H9 (cell line): Measurements from ENCODE around the gene UNC119. TPM values are rescaled to one million over a fixed set of nuclear protein-coding genes. Genes with fewer than 3 reads are reported as not detected.

Source experiments
- DNase-seq: peaks from one replicate; pipeline ENCODE4 v3.0.0-alpha.2; 2017
- H2AFZ ChIP-seq: one replicate; pipeline ENCODE4 v1.6.1; 2013; ENCODE audit warnings: mild to moderate bottlenecking, low read length, control low read depth, moderate library complexity
- H2AK5ac ChIP-seq: 2 replicates; pipeline ENCODE4 v1.6.1; 2013; ENCODE audit warnings: low read length, control low read depth, mixed read lengths; ENCODE audit not compliant: insufficient read length
- H2BK120ac ChIP-seq: one replicate; pipeline ENCODE4 v1.6.1; 2013; ENCODE audit warnings: low read depth, mild to moderate bottlenecking, low read length, control low read depth, inconsistent platforms; ENCODE audit not compliant: poor library complexity, severe bottlenecking
- H2BK12ac ChIP-seq: 2 replicates; pipeline ENCODE4 v1.6.1; 2013; ENCODE audit warnings: low read length, control low read depth, mixed read lengths, low read depth; ENCODE audit not compliant: insufficient read length
- H2BK15ac ChIP-seq: 2 replicates; pipeline ENCODE4 v1.6.1; 2013; ENCODE audit warnings: low read depth, low read length, control low read depth
- H2BK20ac ChIP-seq: one replicate; pipeline ENCODE4 v1.6.1; 2013; ENCODE audit warnings: low read depth, mild to moderate bottlenecking, low read length, control low read depth, inconsistent platforms; ENCODE audit not compliant: poor library complexity, severe bottlenecking
- H2BK5ac ChIP-seq: 2 replicates; pipeline ENCODE4 v1.6.1; 2013; ENCODE audit warnings: low read length, control low read depth, mixed read lengths; ENCODE audit not compliant: insufficient read length
- H3K14ac ChIP-seq: 2 replicates; pipeline ENCODE4 v1.6.1; 2013; ENCODE audit warnings: low read length, control low read depth; ENCODE audit not compliant: insufficient read depth
- H3K18ac ChIP-seq: 2 replicates; pipeline ENCODE4 v1.6.1; 2013; ENCODE audit warnings: low read depth, mild to moderate bottlenecking, mixed read lengths, low read length, control low read depth; ENCODE audit not compliant: insufficient read length
- H3K23ac ChIP-seq: 2 replicates; pipeline ENCODE4 v1.6.1; 2013; ENCODE audit warnings: low read length, control low read depth, mixed read lengths, low read depth; ENCODE audit not compliant: insufficient read length
- H3K23me2 ChIP-seq: 2 replicates; pipeline ENCODE4 v1.6.1; 2013; ENCODE audit warnings: low read depth, mild to moderate bottlenecking, mixed read lengths, low read length, control low read depth; ENCODE audit not compliant: insufficient read length, poor library complexity, severe bottlenecking
- H3K27ac ChIP-seq: 2 replicates; pipeline ENCODE4 v1.5.1; 2013; ENCODE audit warnings: low read length, control low read depth, mixed read lengths, low read depth; ENCODE audit not compliant: insufficient read length
- H3K27me3 ChIP-seq: 2 replicates; pipeline ENCODE4 v1.6.1; 2013; ENCODE audit warnings: low read length, control low read depth, inconsistent platforms; ENCODE audit not compliant: insufficient read depth
- H3K4ac ChIP-seq: 2 replicates; pipeline ENCODE4 v1.6.1; 2013; ENCODE audit warnings: low read depth, mild to moderate bottlenecking, control low read depth, inconsistent platforms, low read length, moderate library complexity
- H3K4me1 ChIP-seq: 2 replicates; pipeline ENCODE4 v1.6.1; 2013; ENCODE audit warnings: low read length, control low read depth, inconsistent platforms; ENCODE audit not compliant: insufficient read depth
- H3K4me2 ChIP-seq: 2 replicates; pipeline ENCODE4 v1.6.1; 2013; ENCODE audit warnings: low read length, control low read depth, mixed read lengths; ENCODE audit not compliant: insufficient read length, insufficient read depth
- H3K56ac ChIP-seq: 2 replicates; pipeline ENCODE4 v1.6.1; 2013; ENCODE audit warnings: low read depth, mild to moderate bottlenecking, mixed read lengths, low read length, control low read depth; ENCODE audit not compliant: insufficient read length
- H3K79me1 ChIP-seq: 2 replicates; pipeline ENCODE4 v1.6.1; 2013; ENCODE audit warnings: low read depth, mild to moderate bottlenecking, moderate library complexity, low read length, control low read depth, inconsistent platforms; ENCODE audit not compliant: insufficient read depth, poor library complexity, severe bottlenecking
- H3K79me2 ChIP-seq: 2 replicates; pipeline ENCODE4 v1.6.1; 2013; ENCODE audit warnings: low read length, control low read depth, inconsistent platforms; ENCODE audit not compliant: insufficient read depth
- H3K9ac ChIP-seq: 2 replicates; pipeline ENCODE4 v1.6.1; 2013; ENCODE audit warnings: low read length, control low read depth, mixed read lengths; ENCODE audit not compliant: insufficient read length; ENCODE audit errors: extremely low read depth
- H3K9me3 ChIP-seq: one replicate; pipeline ENCODE4 v1.6.1; 2013; ENCODE audit warnings: low read depth, low read length, inconsistent platforms; ENCODE audit not compliant: control insufficient read depth
- H3T11ph ChIP-seq: one replicate; pipeline ENCODE4 v1.6.1; 2013; ENCODE audit warnings: mild to moderate bottlenecking, low read length, control low read depth, inconsistent platforms
- H4K20me1 ChIP-seq: one replicate; pipeline ENCODE4 v1.6.1; 2013; ENCODE audit not compliant: control insufficient read depth, insufficient read length, insufficient read depth
- H4K5ac ChIP-seq: 2 replicates; pipeline ENCODE4 v1.6.1; 2013; ENCODE audit warnings: low read depth, mild to moderate bottlenecking, mixed read lengths, low read length, control low read depth; ENCODE audit not compliant: insufficient read length
- H4K8ac ChIP-seq: replicated peaks from 2 replicates; pipeline ENCODE4 v1.6.1; 2013; ENCODE audit warnings: low read length, control low read depth, mixed read lengths, low read depth; ENCODE audit not compliant: insufficient read length
- H4K91ac ChIP-seq: 2 replicates; pipeline ENCODE4 v1.6.1; 2013; ENCODE audit warnings: low read depth, mild to moderate bottlenecking, moderate library complexity, mixed read lengths, low read length, control low read depth; ENCODE audit not compliant: insufficient read length
- H3K27ac Mint-ChIP-seq, 3 experiments: 2 replicates in 2 of 3; 3 replicates in 1 of 3; pipeline ENCODE4 v1.8.0; 2020 to 2021; ENCODE audit warnings: mixed read lengths in 3 of 3, mild to moderate bottlenecking in 1 of 3, moderate library complexity in 1 of 3
- H3K27me3 Mint-ChIP-seq: 2 replicates; pipeline ENCODE4 v1.8.0; 2021; ENCODE audit warnings: low read depth, mild to moderate bottlenecking, moderate library complexity, mixed read lengths
- H3K36me3 Mint-ChIP-seq, 3 experiments: 2 replicates in 2 of 3; 3 replicates in 1 of 3; pipeline ENCODE4 v1.8.0; 2020 to 2021; ENCODE audit warnings: low read depth in 3 of 3, mixed read lengths in 3 of 3; ENCODE audit not compliant: insufficient read depth in 1 of 3
- H3K4me1 Mint-ChIP-seq, 2 experiments: 2 replicates each; pipeline ENCODE4 v1.8.0; 2020; ENCODE audit warnings: mixed read lengths in 2 of 2
- H3K4me3 Mint-ChIP-seq, 2 experiments: 2 replicates in 1 of 2; 3 replicates in 1 of 2; pipeline ENCODE4 v1.8.0; 2020 to 2021; ENCODE audit warnings: mild to moderate bottlenecking in 2 of 2, mixed read lengths in 2 of 2, moderate library complexity in 1 of 2
- H3K9me3 Mint-ChIP-seq, 2 experiments: 2 replicates in 1 of 2; 3 replicates in 1 of 2; pipeline ENCODE4 v1.8.0; 2020; ENCODE audit warnings: mild to moderate bottlenecking in 2 of 2, mixed read lengths in 2 of 2, moderate library complexity in 1 of 2
- CTCF ChIP-seq: fragments of 200-600 bp; sonication (generic); conservative IDR thresholded peaks from 3 replicates; pipeline ENCODE4 v1.8.0; 2021; ENCODE audit warnings: antibody characterized with exemption, mild to moderate bottlenecking
- WGBS: extraction: QIAGEN DNeasy Blood & Tissue Kit; methylation state at CpG from one replicate; pipeline ENCODE4 v1.1.7; 2013; ENCODE audit warnings: missing lambda C conversion rate, low lambda C conversion rate, mixed read lengths; ENCODE audit not compliant: insufficient read length; ENCODE audit errors: extremely low coverage; 5-methylcytosine and 5-hydroxymethylcytosine counted together
- total RNA-seq: library from RNA; stranded (reverse); gene quantifications from 2 replicates; pipeline ENCODE4 v1.2.1, GENCODE V29; 2021

The UNC119 gene
- total RNA-seq, 1 experiment from 2014 or later, result 36.9 TPM

- no peak overlapping the region for H3K27ac ChIP-seq
- no peak overlapping the region for H4K91ac ChIP-seq
- no peak overlapping the region for H2BK12ac ChIP-seq
- H3T11ph ChIP-seq, result no peak overlapping the region
- Mint-ChIP-seq H3K36me3 (peaks cover 21 to 59% (median 31%) of the 10 kb centered on the region in 3 experiments; a peak in 6 of 7 replicates), H3K27ac (no peak overlapping the region; a peak in 1 of 7 replicates), H3K27me3 (peaks cover 4% of the 10 kb centered on the region), H3K4me3 (no peak overlapping the region), H3K4me1 (peaks cover 15 to 27% of the 10 kb centered on the region in 2 experiments), H3K9me3 (no peaks in the 10 kb centered on the region)
- H3K23ac ChIP-seq, result no peak overlapping the region
- no peak overlapping the region for H2BK120ac ChIP-seq
- H2BK5ac ChIP-seq, result no peak overlapping the region
- no peak overlapping the region for H3K56ac ChIP-seq
- no peak overlapping the region for H3K4me2 ChIP-seq
- H3K18ac ChIP-seq, result no peak overlapping the region
- H4K5ac ChIP-seq, result no peak overlapping the region
- no peak overlapping the region for H3K14ac ChIP-seq
- WGBS, result no CpG with 5 or more reads among the region's 6 CpGs
- TF ChIP-seq CTCF, result no peak
- no peak for DNase-seq
- no peaks in the 10 kb centered on the region for H3K27me3 ChIP-seq
- H3K9me3 ChIP-seq, result no peaks in the 10 kb centered on the region
- H4K8ac ChIP-seq, result no peak overlapping the region
- no peak overlapping the region for H3K4ac ChIP-seq
- no peaks in the 10 kb centered on the region for H4K20me1 ChIP-seq
- H2BK15ac ChIP-seq, result no peak overlapping the region
- H3K9ac ChIP-seq, result no peak overlapping the region
- no peaks in the 10 kb centered on the region for H3K79me1 ChIP-seq
- H3K79me2 ChIP-seq, result no peaks in the 10 kb centered on the region; the same call in 1 of the 2 replicates
- no peak overlapping the region for H2AFZ ChIP-seq
- H3K23me2 ChIP-seq, result peaks cover 5% of the 10 kb centered on the region
- no peak overlapping the region for H2BK20ac ChIP-seq
- H3K4me1 ChIP-seq, result no peaks in the 10 kb centered on the region
- H2AK5ac ChIP-seq, result no peak overlapping the region
Measured at GRCh38 chr17:28554565-28554964, 2.1 kb upstream of the UNC119 start.
